HEK293 (cell line): ENCODE measurements around the gene SESN2.

Experiments
- CTCF ChIA-PET: fragments of 350-600 bp; formaldehyde crosslinking; extraction: SDS; loops from one replicate; lab custom pipeline; 2021; ENCODE audit warnings: antibody characterized with exemption; lab: Yijun Ruan, JAX
- POLR2A ChIA-PET: fragments of 300-600 bp; formaldehyde crosslinking; extraction: SDS; loops from one replicate; lab custom pipeline; 2020; ENCODE audit warnings: antibody characterized with exemption, inconsistent platforms; lab: Yijun Ruan, JAX
- H3K27ac ChIP-seq: fragments of 200-500 bp; sonication (Bioruptor generic); 2 replicates; pipeline ENCODE4 v1.5.1; 2014; ENCODE audit warnings: low read depth, low read length, control low read depth, inconsistent platforms; ENCODE audit errors: extremely low read depth
- H3K36me3 ChIP-seq, 2 experiments: fragments of 200-500 bp in 1 of 2; sonication (Bioruptor generic) in 1 of 2; 1 replicate in 1 of 2; 2 replicates in 1 of 2; pipeline ENCODE4 v1.5.1; 2014 to 2017; ENCODE audit warnings: inconsistent platforms in 2 of 2, low read length in 2 of 2; ENCODE audit not compliant: control insufficient read depth in 2 of 2, insufficient read depth in 1 of 2
- H3K4me1 ChIP-seq: fragments of 200-500 bp; sonication (Bioruptor generic); 2 replicates; pipeline ENCODE4 v1.5.1; 2014; ENCODE audit warnings: mild to moderate bottlenecking, low read length, inconsistent platforms; ENCODE audit not compliant: control insufficient read depth, insufficient read depth
- H3K4me3 ChIP-seq: 2 replicates; pipeline ENCODE4 v1.5.1; 2011; ENCODE audit warnings: low read depth, mild to moderate bottlenecking, control low read depth, low read length, moderate library complexity
- H3K9me3 ChIP-seq: fragments of 200-500 bp; sonication (Bioruptor generic); 2 replicates; pipeline ENCODE4 v1.5.1; 2014; ENCODE audit warnings: low read depth, low read length, inconsistent platforms; ENCODE audit not compliant: control insufficient read depth, insufficient read depth
- GLIS2 ChIP-seq: fragments of 450-650 bp; formaldehyde crosslinking; IDR thresholded peaks from 2 replicates; pipeline ENCODE4 v1.5.1; 2016; ENCODE audit warnings: missing biosample characterization, missing genetic modification characterization
- KLF7 ChIP-seq: fragments of 450-650 bp; formaldehyde crosslinking; IDR thresholded peaks from 2 replicates; pipeline ENCODE4 v1.5.1; 2016; ENCODE audit warnings: missing biosample characterization, missing genetic modification characterization, borderline replicate concordance
- MYNN ChIP-seq: fragments of 450-650 bp; formaldehyde crosslinking; IDR thresholded peaks from 2 replicates; pipeline ENCODE4 v1.5.1; 2016; ENCODE audit warnings: missing biosample characterization, missing genetic modification characterization, borderline replicate concordance
- SALL2 ChIP-seq: fragments of 450-650 bp; formaldehyde crosslinking; IDR thresholded peaks from 2 replicates; pipeline ENCODE4 v1.5.0; 2017; ENCODE audit warnings: missing biosample characterization, mild to moderate bottlenecking, missing genetic modification characterization, borderline replicate concordance
- SETDB1 ChIP-seq: IDR thresholded peaks from one replicate; pipeline ENCODE4 v1.6.1; 2017; ENCODE audit warnings: mild to moderate bottlenecking, low read length, moderate library complexity, mixed read lengths; ENCODE audit not compliant: insufficient read length
- SP2 ChIP-seq: fragments of 450-650 bp; formaldehyde crosslinking; IDR thresholded peaks from 2 replicates; pipeline ENCODE4 v1.5.1; 2016; ENCODE audit warnings: missing biosample characterization, missing genetic modification characterization
- ZBTB20 ChIP-seq: fragments of 450-650 bp; formaldehyde crosslinking; IDR thresholded peaks from 2 replicates; pipeline ENCODE4 v1.5.1; 2016; ENCODE audit warnings: missing biosample characterization, missing genetic modification characterization
- ZBTB21 ChIP-seq: fragments of 450-650 bp; formaldehyde crosslinking; IDR thresholded peaks from 2 replicates; pipeline ENCODE4 v1.5.1; 2017; ENCODE audit warnings: missing biosample characterization, missing genetic modification characterization
- ZBTB7A ChIP-seq: fragments of 450-650 bp; formaldehyde crosslinking; IDR thresholded peaks from 2 replicates; pipeline ENCODE4 v1.5.1; 2016; ENCODE audit warnings: low read depth, missing biosample characterization, missing genetic modification characterization
- ZIC2 ChIP-seq: fragments of 450-650 bp; formaldehyde crosslinking; IDR thresholded peaks from 2 replicates; pipeline ENCODE4 v1.5.1; 2016; ENCODE audit warnings: missing biosample characterization, missing genetic modification characterization
- ZNF114 ChIP-seq: fragments of 450-650 bp; formaldehyde crosslinking; IDR thresholded peaks from 2 replicates; pipeline ENCODE4 v1.5.0; 2017; ENCODE audit warnings: missing biosample characterization, missing genetic modification characterization
- ZNF175 ChIP-seq: fragments of 450-650 bp; formaldehyde crosslinking; IDR thresholded peaks from 2 replicates; pipeline ENCODE4 v1.5.1; 2016; ENCODE audit warnings: missing biosample characterization, missing genetic modification characterization
- ZNF19 ChIP-seq: fragments of 450-650 bp; formaldehyde crosslinking; IDR thresholded peaks from 2 replicates; pipeline ENCODE4; 2016; ENCODE audit warnings: missing biosample characterization, missing genetic modification characterization, low read depth
- ZNF2 ChIP-seq: fragments of 450-650 bp; formaldehyde crosslinking; IDR thresholded peaks from 2 replicates; pipeline ENCODE4 v1.5.1; 2016; ENCODE audit warnings: missing biosample characterization, missing genetic modification characterization
- ZNF24 ChIP-seq: fragments of 450-650 bp; formaldehyde crosslinking; IDR thresholded peaks from 2 replicates; pipeline ENCODE4 v1.5.1; 2016; ENCODE audit warnings: missing biosample characterization, missing genetic modification characterization
- ZNF302 ChIP-seq: fragments of 450-650 bp; formaldehyde crosslinking; IDR thresholded peaks from 2 replicates; pipeline ENCODE4 v1.5.1; 2016; ENCODE audit warnings: missing biosample characterization, missing genetic modification characterization, low read depth
- ZNF335 ChIP-seq: fragments of 450-650 bp; formaldehyde crosslinking; conservative IDR thresholded peaks from 2 replicates; pipeline ENCODE4 v1.5.1; 2016; ENCODE audit warnings: missing biosample characterization, missing genetic modification characterization
- ZNF426 ChIP-seq: fragments of 450-650 bp; formaldehyde crosslinking; IDR thresholded peaks from 2 replicates; pipeline ENCODE4 v1.5.1; 2017; ENCODE audit warnings: missing biosample characterization, missing genetic modification characterization, mild to moderate bottlenecking, inconsistent platforms, moderate library complexity
- ZNF544 ChIP-seq: fragments of 450-650 bp; formaldehyde crosslinking; IDR thresholded peaks from 2 replicates; pipeline ENCODE4 v1.5.0; 2017; ENCODE audit warnings: missing biosample characterization, missing genetic modification characterization
- ZNF561 ChIP-seq: fragments of 450-650 bp; IDR thresholded peaks from 2 replicates; pipeline ENCODE4 v1.5.1; 2018; ENCODE audit warnings: missing biosample characterization, missing genetic modification characterization, borderline replicate concordance
- ZNF585B ChIP-seq: fragments of 450-650 bp; formaldehyde crosslinking; IDR thresholded peaks from 2 replicates; pipeline ENCODE4 v1.5.1; 2016; ENCODE audit warnings: missing biosample characterization, missing genetic modification characterization
- ZNF610 ChIP-seq: fragments of 450-650 bp; formaldehyde crosslinking; IDR thresholded peaks from 2 replicates; pipeline ENCODE4 v1.5.1; 2016; ENCODE audit warnings: missing biosample characterization, missing genetic modification characterization, borderline replicate concordance
- ZNF629 ChIP-seq: fragments of 450-650 bp; formaldehyde crosslinking; IDR thresholded peaks from 2 replicates; pipeline ENCODE4 v1.5.1; 2017; ENCODE audit warnings: missing biosample characterization, missing genetic modification characterization
- ZNF785 ChIP-seq: fragments of 450-650 bp; formaldehyde crosslinking; IDR thresholded peaks from 2 replicates; pipeline ENCODE4 v1.5.1; 2016; ENCODE audit warnings: missing biosample characterization, missing genetic modification characterization
- TF ChIP-seq, protein P1 (sequence below): fragments of 450-650 bp; formaldehyde crosslinking; IDR thresholded peaks from 2 replicates; pipeline ENCODE4 v1.5.1; 2016; ENCODE audit warnings: missing biosample characterization, missing genetic modification characterization
- TF ChIP-seq, protein P2 (sequence below): fragments of 450-650 bp; formaldehyde crosslinking; IDR thresholded peaks from 2 replicates; pipeline ENCODE4 v1.5.1; 2017; ENCODE audit warnings: missing biosample characterization, missing genetic modification characterization
- TF ChIP-seq, protein P3 (sequence below): fragments of 450-650 bp; formaldehyde crosslinking; IDR thresholded peaks from 2 replicates; pipeline ENCODE4 v1.5.1; 2016; ENCODE audit warnings: missing biosample characterization, missing genetic modification characterization
- TF ChIP-seq, protein P4 (sequence below): fragments of 450-650 bp; formaldehyde crosslinking; IDR thresholded peaks from 2 replicates; pipeline ENCODE4 v1.5.1; 2016; ENCODE audit warnings: missing biosample characterization, missing genetic modification characterization

The SESN2 gene

DNA sequence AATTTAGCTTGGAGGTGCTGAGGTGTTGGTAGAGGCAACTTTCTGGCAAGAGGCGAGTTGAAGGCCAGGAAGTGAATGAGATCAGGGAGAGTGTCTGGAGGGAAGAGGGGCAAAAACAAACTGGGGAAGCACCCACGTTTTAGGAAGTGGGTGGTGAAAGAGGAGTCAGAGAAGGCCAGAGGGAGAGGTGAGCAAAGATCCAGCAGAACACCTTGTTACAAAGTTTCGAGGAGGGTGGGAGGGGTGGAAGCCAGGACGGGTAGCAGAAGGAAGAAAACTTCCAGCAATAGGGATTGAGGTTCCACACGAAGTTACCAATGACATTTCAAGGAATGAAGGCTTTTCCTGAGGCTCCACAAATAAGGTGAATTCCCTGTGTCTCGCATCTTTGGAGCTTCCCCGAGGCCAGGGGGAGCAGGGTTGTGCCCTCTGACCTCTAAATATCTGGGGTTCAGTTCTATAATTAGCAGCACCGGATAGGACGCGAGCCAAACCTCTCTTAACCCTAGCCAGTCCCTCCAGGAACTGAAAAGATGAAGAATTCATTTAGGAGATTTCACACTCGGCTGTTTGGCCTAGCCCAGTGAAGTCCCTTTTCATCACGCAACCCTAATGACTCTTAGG lies 578 bp upstream of the SESN2 start (continued):
- no peak for TF ChIP-seq ZNF24 (tag by site-specific recombination)
- TF ChIP-seq, protein P1, sequence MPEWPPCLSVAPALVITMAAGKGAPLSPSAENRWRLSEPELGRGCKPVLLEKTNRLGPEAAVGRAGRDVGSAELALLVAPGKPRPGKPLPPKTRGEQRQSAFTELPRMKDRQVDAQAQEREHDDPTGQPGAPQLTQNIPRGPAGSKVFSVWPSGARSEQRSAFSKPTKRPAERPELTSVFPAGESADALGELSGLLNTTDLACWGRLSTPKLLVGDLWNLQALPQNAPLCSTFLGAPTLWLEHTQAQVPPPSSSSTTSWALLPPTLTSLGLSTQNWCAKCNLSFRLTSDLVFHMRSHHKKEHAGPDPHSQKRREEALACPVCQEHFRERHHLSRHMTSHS (tag by site-specific recombination): no peak
- no peak for TF ChIP-seq ZBTB21 (tag by site-specific recombination)
- no peak for TF ChIP-seq ZNF19 (tag by site-specific recombination)
- no peak for TF ChIP-seq GLIS2
- no peak for TF ChIP-seq ZNF629
- no peak for TF ChIP-seq KLF7
- TF ChIP-seq, protein P2, sequence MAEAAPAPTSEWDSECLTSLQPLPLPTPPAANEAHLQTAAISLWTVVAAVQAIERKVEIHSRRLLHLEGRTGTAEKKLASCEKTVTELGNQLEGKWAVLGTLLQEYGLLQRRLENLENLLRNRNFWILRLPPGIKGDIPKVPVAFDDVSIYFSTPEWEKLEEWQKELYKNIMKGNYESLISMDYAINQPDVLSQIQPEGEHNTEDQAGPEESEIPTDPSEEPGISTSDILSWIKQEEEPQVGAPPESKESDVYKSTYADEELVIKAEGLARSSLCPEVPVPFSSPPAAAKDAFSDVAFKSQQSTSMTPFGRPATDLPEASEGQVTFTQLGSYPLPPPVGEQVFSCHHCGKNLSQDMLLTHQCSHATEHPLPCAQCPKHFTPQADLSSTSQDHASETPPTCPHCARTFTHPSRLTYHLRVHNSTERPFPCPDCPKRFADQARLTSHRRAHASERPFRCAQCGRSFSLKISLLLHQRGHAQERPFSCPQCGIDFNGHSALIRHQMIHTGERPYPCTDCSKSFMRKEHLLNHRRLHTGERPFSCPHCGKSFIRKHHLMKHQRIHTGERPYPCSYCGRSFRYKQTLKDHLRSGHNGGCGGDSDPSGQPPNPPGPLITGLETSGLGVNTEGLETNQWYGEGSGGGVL (tag by site-specific recombination): peak; percentile 54
- no peak for TF ChIP-seq ZNF585B (tag by site-specific recombination)
- TF ChIP-seq ZNF114 (tag by site-specific recombination): no peak
- TF ChIP-seq ZNF561 (tag by site-specific recombination): no peak; the same call in 1 of the 2 replicates
- no peak for TF ChIP-seq ZNF785 (tag by site-specific recombination)
- TF ChIP-seq ZNF610 (tag by site-specific recombination): no peak
- no peak for TF ChIP-seq SALL2
- TF ChIP-seq, protein P3, sequence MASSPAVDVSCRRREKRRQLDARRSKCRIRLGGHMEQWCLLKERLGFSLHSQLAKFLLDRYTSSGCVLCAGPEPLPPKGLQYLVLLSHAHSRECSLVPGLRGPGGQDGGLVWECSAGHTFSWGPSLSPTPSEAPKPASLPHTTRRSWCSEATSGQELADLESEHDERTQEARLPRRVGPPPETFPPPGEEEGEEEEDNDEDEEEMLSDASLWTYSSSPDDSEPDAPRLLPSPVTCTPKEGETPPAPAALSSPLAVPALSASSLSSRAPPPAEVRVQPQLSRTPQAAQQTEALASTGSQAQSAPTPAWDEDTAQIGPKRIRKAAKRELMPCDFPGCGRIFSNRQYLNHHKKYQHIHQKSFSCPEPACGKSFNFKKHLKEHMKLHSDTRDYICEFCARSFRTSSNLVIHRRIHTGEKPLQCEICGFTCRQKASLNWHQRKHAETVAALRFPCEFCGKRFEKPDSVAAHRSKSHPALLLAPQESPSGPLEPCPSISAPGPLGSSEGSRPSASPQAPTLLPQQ (tag by site-specific recombination): no peak
- no peak for TF ChIP-seq SETDB1
- no peak for TF ChIP-seq MYNN (tag by site-specific recombination)
- no peak for TF ChIP-seq ZNF175 (tag by site-specific recombination)
- TF ChIP-seq ZNF302 (tag by site-specific recombination): no peak
- 0 out of 2 replicates have a peak, but pooled peaks have one; percentile 6 for TF ChIP-seq ZNF2 (tag by site-specific recombination)
- no peak for TF ChIP-seq ZNF426

DNA sequence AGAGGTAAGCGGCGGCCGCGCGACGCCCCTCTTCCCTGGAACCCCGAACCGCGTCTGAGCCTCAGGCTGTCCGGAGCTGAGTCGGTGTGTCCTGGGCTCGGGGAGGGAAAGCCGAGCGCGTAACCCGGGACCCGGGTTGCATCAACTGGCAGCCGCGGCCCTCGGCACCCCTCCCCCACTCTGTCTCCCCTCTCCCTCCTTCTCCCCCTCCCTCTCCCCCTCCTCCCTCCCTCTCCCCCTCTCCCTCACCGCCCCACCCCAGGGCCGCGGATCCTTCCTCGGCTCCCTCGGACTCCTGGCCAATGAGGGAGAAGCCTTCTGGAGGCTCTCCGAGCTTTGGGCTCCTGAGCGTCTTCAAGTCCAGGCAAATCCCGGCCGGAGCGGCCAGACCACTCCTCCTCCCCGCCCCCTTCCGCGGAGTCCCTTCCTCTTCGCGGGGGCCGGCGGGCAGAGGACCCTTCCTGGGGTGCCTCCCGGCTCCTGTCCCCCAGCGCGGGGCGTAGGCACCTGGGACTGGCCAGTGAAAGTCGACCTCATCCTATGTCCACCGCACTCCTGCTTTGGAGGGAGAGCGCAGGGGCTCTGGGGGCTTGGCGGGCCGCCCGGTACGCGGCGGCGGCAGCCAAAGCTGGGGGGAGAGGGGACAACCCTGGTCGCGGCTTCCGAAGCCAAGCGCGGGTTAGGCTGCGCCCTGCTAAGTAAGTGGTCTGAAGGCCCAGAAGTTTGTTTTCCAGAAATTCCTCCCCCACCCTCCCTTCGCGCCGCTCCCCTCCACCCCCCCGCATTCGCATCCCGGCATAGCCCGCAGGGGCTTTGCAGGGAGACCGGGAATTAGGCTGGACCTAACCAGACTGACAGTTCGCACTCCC lies 850 bp downstream of the SESN2 start:
- Histone ChIP-seq H3K27ac (peak overlapping the region; percentile 97), H3K4me1 (no peaks in the 10 kb centered on the region; the same call in 1 of the 2 replicates), H3K9me3 (no peaks in the 10 kb centered on the region), H3K4me3 (peak overlapping the region; percentile 97), H3K36me3 (peaks cover 0 to 5% of the 10 kb centered on the region in 2 experiments; a peak in 1 of 3 replicates)
- ChIA-PET CTCF (interaction anchor here (1.0 to 4.8 kb wide), 4 partner anchors 11 to 68 kb away, joined by 3 to 42 read pairs (median 10); partner anchors contain the start of gene MED18), POLR2A (interaction anchor here (0.6 to 3.9 kb wide), 24 partner anchors 9 to 383 kb away, joined by 3 to 59 read pairs (median 4); partner anchors contain the start of genes ATP5IF1, MED18, RCC1 and TAF12)
- peak; percentile 80 for TF ChIP-seq ZNF335 (tag by site-specific recombination)
- no peak for TF ChIP-seq MYNN (tag by site-specific recombination)
- peak; percentile 94 for TF ChIP-seq ZBTB20
- TF ChIP-seq SP2 (tag by site-specific recombination): peak; percentile 84
- TF ChIP-seq ZIC2: peak; percentile 22; the same call in 1 of the 2 replicates
- TF ChIP-seq, protein P2 (tag by site-specific recombination): peak; percentile 97
- TF ChIP-seq ZBTB7A (tag by site-specific recombination): 0 out of 2 replicates have a peak, but pooled peaks have one; percentile 22
- TF ChIP-seq, protein P4, sequence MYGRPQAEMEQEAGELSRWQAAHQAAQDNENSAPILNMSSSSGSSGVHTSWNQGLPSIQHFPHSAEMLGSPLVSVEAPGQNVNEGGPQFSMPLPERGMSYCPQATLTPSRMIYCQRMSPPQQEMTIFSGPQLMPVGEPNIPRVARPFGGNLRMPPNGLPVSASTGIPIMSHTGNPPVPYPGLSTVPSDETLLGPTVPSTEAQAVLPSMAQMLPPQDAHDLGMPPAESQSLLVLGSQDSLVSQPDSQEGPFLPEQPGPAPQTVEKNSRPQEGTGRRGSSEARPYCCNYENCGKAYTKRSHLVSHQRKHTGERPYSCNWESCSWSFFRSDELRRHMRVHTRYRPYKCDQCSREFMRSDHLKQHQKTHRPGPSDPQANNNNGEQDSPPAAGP: peak; percentile 4; the same call in 1 of the 2 replicates
- TF ChIP-seq ZNF544: no peak
